Stimulated activated naive CD8-positive, alpha-beta T cell treated with anti-CD3 and anti-CD28 coated beads, Interleukin-15, amount 100 ng/mL, for 72 hours (primary cell): ENCODE data around the gene MAN2B2.

Experiments used
- ATAC-seq: fragments of 150-1000 bp; cut with Tn5 transposase; 2 replicates; pipeline ENCODE4 v1.10.0; 2021; ENCODE audit warnings: mild to moderate bottlenecking, moderate library complexity
- DNase-seq, 2 donors: peaks; one replicate each; pipeline ENCODE4 v3.0.0; 2021 to 2022
- H3K27ac Mint-ChIP-seq, 2 donors: one replicate each; pipeline ENCODE4 v1.8.0; 2022; ENCODE audit warnings: mild to moderate bottlenecking in 2 of 2, mixed read lengths in 2 of 2, moderate library complexity in 2 of 2
- H3K27me3 Mint-ChIP-seq: one replicate; pipeline ENCODE4 v1.8.0; 2022; ENCODE audit warnings: mixed read lengths
- H3K4me1 Mint-ChIP-seq: one replicate; pipeline ENCODE4 v1.8.0; 2022; ENCODE audit warnings: mild to moderate bottlenecking, mixed read lengths
- H3K4me3 Mint-ChIP-seq, 2 donors: one replicate each; pipeline ENCODE4 v1.8.0; 2022; ENCODE audit warnings: mild to moderate bottlenecking in 2 of 2, mixed read lengths in 2 of 2, moderate library complexity in 1 of 2
- H3K9me3 Mint-ChIP-seq, 2 donors: one replicate each; pipeline ENCODE4 v1.8.0; 2022; ENCODE audit warnings: mixed read lengths in 2 of 2

MAN2B2 gene

DNA sequence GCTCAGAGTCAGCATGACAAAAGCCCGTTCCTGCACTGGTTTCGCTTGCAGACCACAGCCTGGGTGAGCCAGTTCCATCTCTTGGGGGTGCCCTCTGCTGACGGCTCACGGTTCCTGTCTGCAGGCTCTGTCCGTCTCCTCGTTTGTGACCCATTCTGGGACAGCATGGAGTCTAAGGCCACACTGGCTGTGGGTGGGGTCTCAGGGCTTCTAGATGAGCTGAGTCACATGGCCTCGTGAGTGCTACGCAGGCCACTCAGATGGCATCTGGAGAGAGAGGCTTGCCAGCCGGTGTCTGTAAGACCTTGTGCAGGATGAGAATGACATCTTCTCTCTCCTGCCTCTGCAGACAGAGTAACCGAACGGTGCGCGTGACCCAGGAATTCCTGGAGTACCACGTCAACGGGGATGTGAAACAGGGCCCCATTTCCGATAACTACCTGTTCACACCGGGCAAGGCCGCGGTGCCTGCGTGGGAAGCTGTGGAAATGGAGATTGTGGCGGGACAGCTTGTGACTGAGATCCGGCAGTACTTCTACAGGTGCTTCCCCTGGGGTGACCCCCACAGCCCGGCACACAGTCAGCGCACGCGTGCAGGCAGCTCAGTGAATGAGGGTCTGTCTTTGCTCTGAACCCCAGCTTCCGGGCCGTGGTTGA is 33.9 kb downstream of the MAN2B2 start:
- Mint-ChIP-seq H3K4me1 (peaks cover 10% of the 10 kb centered on the region), H3K27me3 (no peaks in the 10 kb centered on the region), H3K27ac (no peak overlapping the region), H3K4me3 (no peak overlapping the region), H3K9me3 (peaks cover 7 to 18% of the 10 kb centered on the region in 2 donors)
- ATAC-seq (peak; percentile 51), DNase-seq (no peak)

DNA sequence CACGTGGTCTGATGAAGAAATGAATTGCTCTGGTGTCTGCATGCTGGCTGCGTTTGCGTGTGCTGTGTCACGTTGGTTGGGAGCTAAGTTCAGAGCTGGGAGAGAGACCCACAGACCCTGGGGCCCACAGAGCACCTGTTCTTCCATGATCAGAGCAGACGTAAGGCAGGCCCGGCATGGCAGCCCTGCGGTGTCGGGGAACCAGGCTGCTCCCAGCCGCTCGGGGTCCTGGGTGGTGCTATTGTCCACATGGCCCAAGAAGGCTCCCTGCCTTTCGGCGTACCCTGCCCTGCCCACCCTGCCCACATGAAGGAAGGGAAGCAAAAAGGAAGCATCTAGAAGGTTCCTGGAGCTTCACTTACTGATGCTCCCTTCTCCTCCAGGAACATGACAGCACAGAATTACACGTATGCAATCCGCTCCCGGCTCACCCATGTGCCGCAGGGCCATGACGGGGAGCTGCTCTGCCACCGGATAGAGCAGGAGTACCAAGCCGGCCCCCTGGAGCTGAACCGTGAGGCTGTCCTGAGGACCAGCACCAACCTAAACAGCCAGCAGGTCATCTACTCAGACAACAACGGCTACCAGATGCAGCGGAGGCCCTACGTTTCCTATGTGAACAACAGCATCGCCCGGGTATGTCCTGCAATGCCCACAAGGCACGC is 34.6 kb downstream of the MAN2B2 start:
- ATAC-seq = no peak
- H3K27ac Mint-ChIP-seq = no peak overlapping the region
- H3K9me3 Mint-ChIP-seq = peaks cover 7 to 11% of the 10 kb centered on the region in 2 donors
- H3K4me1 Mint-ChIP-seq = peaks cover 10% of the 10 kb centered on the region
- no peaks in the 10 kb centered on the region for H3K27me3 Mint-ChIP-seq
- H3K4me3 Mint-ChIP-seq = no peak overlapping the region
- DNase-seq = no peak

DNA sequence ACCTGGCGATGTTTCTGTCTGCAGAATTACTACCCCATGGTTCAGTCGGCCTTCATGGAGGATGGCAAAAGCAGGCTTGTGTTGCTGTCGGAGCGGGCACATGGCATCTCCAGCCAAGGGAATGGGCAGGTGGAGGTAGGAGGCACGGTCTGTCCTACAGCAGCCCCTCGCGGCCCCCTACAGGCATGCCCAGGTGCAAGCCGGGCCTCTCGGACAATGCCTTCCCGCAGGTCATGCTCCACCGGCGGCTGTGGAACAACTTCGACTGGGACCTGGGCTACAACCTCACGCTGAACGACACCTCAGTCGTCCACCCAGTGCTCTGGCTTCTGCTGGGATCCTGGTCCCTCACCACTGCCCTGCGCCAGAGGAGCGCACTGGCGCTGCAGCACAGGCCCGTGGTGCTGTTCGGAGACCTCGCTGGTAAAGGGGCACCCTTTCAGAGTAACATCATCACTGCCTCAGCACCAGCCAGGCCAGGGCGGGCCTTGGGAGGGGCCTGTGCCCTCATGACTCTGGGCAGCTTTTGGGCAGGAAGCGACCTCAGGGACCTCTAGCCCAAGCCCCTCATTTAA is 36.0 kb downstream of the MAN2B2 start:
- H3K4me1 Mint-ChIP-seq = peaks cover 10% of the 10 kb centered on the region
- peaks cover 0 to under 1% of the 10 kb centered on the region in 2 donors for H3K9me3 Mint-ChIP-seq
- no peak overlapping the region for H3K4me3 Mint-ChIP-seq
- ATAC-seq (no peak), DNase-seq (no peak)
- no peak overlapping the region for H3K27ac Mint-ChIP-seq
- H3K27me3 Mint-ChIP-seq = no peaks in the 10 kb centered on the region

DNA sequence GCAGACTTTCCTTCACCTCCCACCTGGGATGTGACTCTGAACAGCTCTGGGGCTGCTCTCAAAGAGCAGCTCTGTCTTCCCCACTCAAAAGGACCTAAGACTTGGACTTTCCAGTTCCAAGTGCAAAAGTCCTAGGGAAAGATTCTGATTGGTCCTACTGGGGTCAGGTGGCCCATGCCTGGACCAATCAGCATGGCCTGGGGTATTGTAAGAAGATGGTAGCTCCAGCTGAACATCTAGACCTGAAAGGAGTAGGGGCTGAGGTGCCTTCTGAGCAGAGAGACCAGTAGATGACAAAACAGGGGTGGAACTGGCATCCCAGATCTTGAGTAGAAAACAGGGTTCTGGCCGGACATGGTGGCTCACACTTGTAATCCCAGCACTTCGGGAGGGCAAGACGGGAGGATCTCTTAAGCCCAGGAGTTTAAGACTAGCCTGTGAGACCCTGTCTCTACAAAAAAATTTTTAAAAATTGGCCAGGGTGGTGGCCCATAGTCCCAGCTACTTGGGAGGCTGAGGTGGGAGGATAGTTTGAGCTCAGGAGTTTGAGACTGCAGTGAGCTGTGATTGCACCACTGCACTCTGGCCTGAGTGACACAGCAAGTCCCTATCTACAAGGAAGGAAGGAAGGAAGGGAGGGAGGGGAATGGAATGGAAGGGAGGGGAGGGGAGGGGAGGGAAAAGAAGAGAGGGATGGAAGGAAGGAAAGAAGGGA is 38.1 kb downstream of the MAN2B2 start:
- no peak for ATAC-seq
- no peaks in the 10 kb centered on the region for H3K27me3 Mint-ChIP-seq

DNA sequence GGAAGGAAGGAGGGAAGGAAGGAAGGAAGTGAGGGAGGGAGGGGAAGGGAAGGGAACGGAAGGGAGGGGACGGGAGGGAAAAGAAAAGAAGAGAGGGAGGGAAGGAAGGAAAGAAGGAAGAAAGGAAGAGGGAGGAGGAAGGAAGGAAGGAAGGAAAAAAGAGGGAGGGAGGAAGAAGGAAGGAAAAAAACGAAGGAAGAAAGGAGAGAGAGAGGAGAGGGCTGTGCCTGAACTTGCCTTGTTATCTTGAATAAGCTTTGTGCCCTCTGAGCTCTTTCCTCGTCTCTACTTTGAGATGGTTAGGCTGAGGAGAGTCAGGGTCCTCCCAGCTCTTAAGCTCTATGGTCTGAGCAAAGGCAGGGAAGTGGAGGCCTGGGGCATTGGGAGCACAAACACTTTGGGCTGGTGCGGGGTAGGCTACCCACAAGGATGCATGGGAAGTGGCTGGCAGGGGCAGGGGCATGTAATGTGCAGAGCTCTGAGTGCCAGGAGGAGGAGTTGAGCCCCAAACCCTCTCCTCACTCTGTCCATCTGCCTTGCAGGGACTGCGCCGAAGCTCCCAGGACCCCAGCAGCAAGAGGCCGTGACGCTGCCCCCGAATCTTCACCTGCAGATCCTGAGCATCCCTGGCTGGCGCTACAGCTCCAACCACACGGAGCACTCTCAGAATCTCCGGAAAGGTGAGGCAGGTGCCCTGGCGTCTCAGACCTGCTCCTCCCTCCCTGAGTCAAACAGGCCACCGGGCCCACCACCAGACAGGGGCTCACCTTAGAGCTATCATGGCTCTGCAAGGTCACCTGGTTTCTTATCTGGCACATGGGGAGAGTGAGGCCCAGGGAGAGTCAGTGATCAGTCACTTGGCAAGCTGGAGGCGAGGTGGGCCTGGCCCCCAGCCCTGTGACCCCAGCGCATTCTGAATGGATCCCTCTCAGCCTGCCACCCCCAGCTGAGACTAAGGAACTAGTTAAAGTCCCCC is 39.0 kb downstream of the MAN2B2 start:
- Mint-ChIP-seq H3K27ac (peak overlapping the region in 1 of 2 donors; percentile 95), H3K4me1 (no peaks in the 10 kb centered on the region), H3K4me3 (no peak overlapping the region), H3K27me3 (no peaks in the 10 kb centered on the region), H3K9me3 (no peaks in the 10 kb centered on the region)
- no peak for ATAC-seq
- DNase-seq = no peak

More for the DNA sequence above, 38.1 kb downstream of the MAN2B2 start:
- Mint-ChIP-seq H3K4me1 (peaks cover 4% of the 10 kb centered on the region), H3K4me3 (no peak overlapping the region), H3K9me3 (no peaks in the 10 kb centered on the region), H3K27ac (peak overlapping the region; percentile 73 to 95)
- DNase-seq = no peak

DNA sequence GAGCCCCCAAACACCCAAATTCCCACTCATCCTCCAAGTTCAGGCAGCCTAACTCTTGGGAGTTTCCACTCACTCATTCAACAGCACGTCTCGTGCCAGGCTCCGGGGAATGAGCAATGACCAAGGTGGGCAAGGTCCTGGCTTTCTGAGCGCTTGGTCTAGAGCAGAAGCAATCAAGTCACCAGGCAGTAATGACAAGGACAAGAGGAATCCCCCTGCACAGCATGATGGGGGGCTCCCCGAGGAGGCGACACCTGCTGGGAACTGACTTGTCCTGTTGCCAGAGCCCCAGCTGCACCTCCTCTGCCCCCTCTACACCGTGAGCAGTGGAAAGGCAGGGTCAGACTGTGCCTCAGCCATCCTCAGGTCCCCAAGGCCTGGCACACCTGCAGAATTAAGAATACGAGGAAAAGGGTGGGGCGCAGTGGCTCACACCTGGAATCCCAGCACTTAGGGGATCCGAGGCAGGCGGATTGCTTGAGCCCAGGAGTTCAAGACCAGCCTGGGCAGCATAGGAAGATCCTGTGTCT is 39.8 kb downstream of the MAN2B2 start:
- DNase-seq (no peak), ATAC-seq (no peak)
- Mint-ChIP-seq H3K9me3 (no peaks in the 10 kb centered on the region), H3K4me1 (no peaks in the 10 kb centered on the region), H3K27ac (no peak overlapping the region), H3K4me3 (no peak overlapping the region), H3K27me3 (no peaks in the 10 kb centered on the region)

DNA sequence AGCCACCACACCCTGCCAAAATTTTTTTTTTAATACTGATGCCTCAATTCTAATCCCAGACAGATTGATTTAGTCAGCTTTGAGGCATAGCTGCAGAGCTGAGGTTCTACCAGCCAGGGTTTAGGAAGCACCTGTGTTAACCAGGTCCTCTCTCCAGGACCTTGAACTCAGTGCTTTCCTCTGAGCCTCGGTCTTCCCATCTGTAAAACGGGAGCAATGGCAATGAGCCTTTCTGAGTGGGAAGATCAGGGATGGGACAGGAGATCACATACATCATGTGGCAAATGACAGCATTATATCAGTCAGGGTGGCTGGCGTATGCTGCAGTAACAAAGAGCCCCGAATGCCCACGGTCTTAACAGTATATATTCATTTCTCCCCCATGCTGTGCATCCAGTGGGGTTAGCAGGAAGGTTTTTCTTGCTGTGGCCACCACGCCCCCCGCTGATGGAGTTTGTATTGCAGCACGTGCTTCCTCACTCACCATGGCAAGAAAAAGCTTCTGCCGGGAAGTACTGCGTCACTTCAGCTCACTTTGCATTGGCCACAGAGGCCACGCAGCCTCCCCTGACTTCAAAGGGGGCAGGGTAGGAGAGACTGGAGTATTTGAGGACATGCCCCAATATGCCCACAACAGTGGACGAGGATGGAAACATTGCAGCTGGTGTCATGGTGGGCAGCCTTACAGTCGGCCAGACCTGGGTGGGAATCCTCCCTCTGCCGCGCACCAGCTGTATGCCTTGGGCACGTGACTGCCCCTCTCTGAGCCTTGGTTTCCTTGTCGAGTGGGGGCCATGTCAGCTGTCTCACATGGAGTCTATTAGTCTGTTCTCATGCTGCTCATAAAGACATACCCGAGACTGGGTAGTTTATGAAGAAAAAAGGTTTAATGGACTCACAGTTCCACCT is 41.4 kb downstream of the MAN2B2 start:
- no peaks in the 10 kb centered on the region for H3K9me3 Mint-ChIP-seq
- H3K4me1 Mint-ChIP-seq = no peaks in the 10 kb centered on the region
- no peak overlapping the region for H3K27ac Mint-ChIP-seq
- DNase-seq = no peak
- no peak overlapping the region for H3K4me3 Mint-ChIP-seq
- no peaks in the 10 kb centered on the region for H3K27me3 Mint-ChIP-seq
- ATAC-seq = no peak

DNA sequence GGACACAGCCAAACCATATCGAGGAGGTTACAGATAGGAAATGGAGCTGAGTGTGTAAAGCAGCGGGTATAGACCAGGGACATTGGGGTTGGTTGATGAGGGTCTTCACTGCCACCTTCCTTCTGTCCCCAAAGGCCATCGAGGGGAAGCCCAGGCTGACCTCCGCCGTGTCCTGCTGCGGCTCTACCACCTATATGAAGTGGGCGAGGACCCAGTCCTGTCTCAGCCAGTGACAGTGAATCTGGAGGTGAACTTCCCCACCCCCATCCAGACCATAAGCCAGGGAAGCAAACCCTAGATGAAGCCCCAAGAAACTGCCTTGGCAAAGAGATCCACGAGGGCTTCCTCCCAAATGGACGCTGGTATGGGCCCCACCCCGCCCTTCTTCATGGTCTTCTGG is 42.3 kb downstream of the MAN2B2 start:
- Mint-ChIP-seq H3K9me3 (no peaks in the 10 kb centered on the region), H3K4me3 (no peak overlapping the region), H3K27me3 (no peaks in the 10 kb centered on the region), H3K4me1 (no peaks in the 10 kb centered on the region), H3K27ac (no peak overlapping the region)
- no peak for DNase-seq
- ATAC-seq = no peak

DNA sequence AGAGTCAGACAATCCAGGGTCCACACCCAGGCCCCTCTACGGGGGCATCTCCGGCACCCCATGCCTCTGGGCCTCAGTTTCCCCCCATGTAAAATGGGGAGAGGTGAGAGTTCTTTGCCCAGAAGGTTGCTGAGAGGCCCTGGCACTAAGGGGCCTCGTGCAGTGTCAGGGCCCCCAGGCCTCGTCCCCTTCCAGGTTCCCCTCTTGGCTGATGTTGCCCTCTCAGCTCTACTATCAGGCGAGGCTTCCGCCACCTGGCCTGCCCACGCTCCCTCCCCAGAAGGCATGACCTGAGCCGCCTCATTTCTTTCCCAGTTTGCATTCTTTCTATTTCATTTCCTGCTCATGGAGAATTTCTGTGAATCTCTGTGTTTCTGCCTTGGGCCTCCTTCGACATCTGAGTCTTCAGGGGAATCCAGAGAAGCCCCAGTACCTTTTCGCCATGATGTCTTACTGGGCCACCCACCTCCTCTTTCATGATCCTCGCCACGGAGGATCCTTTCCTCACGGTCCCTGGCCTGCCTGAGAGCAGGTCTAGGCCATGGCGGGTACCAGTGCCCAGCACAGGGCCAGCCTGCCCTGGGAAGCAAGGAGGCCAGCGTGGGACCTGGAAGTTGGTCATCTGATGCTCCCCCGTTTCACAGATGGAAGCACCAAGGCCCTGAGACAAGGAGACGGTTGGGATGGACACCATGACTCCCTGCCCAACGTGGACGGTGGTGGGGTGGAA is 43.6 kb downstream of the MAN2B2 start:
- peak overlapping the region in 1 of 2 donors; percentile 20 for H3K27ac Mint-ChIP-seq
- H3K4me1 Mint-ChIP-seq = no peaks in the 10 kb centered on the region
- DNase-seq = no peak
- no peaks in the 10 kb centered on the region for H3K9me3 Mint-ChIP-seq
- H3K4me3 Mint-ChIP-seq = no peak overlapping the region
- ATAC-seq = no peak
- H3K27me3 Mint-ChIP-seq = no peaks in the 10 kb centered on the region

DNA sequence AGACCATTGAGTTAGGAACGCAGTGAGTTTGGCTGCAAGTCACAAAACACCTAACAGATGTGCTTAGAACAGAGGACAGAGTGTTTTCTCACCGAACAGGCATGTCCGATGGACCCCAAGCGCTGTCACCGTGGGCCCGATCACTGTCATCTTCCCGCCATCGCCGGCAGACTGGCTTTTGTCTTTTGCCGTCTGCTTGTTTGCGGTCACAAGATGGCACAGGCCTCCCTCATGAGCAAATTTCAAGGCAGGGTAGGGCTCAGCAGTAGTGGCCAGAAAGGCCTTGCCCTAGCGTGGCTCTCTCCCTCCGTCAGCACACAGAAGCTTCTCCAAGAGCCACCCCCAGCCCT is 44.1 kb downstream of the MAN2B2 start:
- no peak for ATAC-seq
- Mint-ChIP-seq H3K27ac (no peak overlapping the region), H3K4me3 (no peak overlapping the region), H3K27me3 (no peaks in the 10 kb centered on the region), H3K9me3 (no peaks in the 10 kb centered on the region), H3K4me1 (no peaks in the 10 kb centered on the region)
- no peak for DNase-seq

DNA sequence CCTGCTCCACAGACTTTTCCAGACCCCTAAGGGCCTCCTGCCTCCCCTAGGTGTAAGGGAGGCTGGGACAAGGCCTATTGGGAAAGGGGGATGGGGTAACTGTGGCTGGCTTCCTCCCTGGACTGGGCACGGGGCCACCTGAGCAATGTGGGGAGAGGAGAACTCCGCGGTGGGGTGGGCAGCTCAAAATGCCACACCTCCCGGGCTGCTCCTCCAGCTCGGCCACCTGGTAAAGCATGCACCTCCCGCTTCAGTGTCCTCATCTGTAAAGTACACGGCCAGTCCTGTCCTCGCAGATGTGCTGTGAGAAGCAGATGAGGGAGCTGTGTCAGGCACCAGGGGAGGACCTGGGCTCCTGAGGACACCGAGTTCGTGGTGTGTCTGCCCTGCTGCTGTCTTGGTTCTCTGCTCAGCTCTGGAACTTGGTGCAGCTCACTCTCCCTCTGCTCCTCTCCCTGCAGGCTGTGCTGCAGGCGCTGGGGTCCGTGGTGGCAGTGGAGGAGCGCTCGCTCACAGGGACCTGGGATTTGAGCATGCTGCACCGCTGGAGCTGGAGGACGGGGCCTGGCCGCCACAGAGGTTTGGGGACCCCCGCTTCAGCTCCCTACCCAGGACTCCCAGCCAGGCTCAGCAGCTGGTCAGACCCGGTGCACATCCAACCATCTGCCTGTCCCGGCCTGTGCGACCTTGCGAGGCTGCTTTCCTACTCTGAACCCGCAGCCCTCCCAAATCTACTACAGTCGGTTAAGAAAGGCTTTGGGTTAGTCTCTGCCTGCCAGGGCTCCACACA is 44.7 kb downstream of the MAN2B2 start:
- Mint-ChIP-seq H3K27ac (no peak overlapping the region), H3K4me1 (no peaks in the 10 kb centered on the region), H3K9me3 (no peaks in the 10 kb centered on the region), H3K4me3 (no peak overlapping the region), H3K27me3 (no peaks in the 10 kb centered on the region)
- DNase-seq = no peak
- ATAC-seq = peak; percentile 24

DNA sequence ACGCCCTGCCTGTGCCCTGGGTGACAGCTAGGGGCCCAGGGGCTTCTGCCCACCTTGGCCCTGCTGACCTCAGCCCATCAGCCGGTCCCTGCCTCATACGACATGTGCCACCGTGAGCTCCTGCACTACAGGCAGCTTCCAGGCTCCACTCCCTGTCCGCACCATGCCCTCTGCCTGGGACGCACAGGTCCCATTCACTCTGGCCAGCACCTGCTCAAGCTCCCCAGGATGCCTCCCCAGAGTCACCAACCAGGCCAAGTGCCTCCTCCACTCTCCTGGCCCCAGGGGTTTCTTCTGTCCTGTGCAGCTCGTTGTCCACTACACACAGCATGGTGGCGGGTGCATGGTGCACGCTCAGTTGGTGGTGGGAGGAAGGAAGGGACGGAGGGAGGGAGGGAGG is 45.3 kb downstream of the MAN2B2 start:
- H3K27ac Mint-ChIP-seq = no peak overlapping the region
- no peaks in the 10 kb centered on the region for H3K4me1 Mint-ChIP-seq
- ATAC-seq (peak; percentile 7), DNase-seq (no peak)
- no peaks in the 10 kb centered on the region for H3K9me3 Mint-ChIP-seq
- no peak overlapping the region for H3K4me3 Mint-ChIP-seq
- no peaks in the 10 kb centered on the region for H3K27me3 Mint-ChIP-seq
